Suprapubic skin (tissue), 3 donors: ENCODE data around the gene TEX261.

Experiments
- CTCF ChIP-seq, 2 donors: fragments of 200-600 bp in 1 of 2; fragments of 450-650 bp in 1 of 2; sonication (generic) in 1 of 2; IDR thresholded peaks; one replicate each; pipeline ENCODE4 v1.5.1; 2016 to 2019; ENCODE audit warnings: antibody characterized with exemption in 2 of 2, mild to moderate bottlenecking in 1 of 2, moderate library complexity in 1 of 2
- EP300 ChIP-seq: sonication (generic); formaldehyde crosslinking; IDR thresholded peaks from one replicate; pipeline ENCODE4 v1.6.1; 2017; ENCODE audit warnings: antibody characterized with exemption
- POLR2A ChIP-seq, 2 donors: fragments of 450-650 bp; IDR thresholded peaks; one replicate each; pipeline ENCODE4 v1.6.1; 2017; ENCODE audit warnings: antibody characterized with exemption in 2 of 2, mild to moderate bottlenecking in 2 of 2, moderate library complexity in 2 of 2

- TF ChIP-seq CTCF (IDR thresholded peaks at IDR 0.05) (peak; percentile 22 to 82), EP300 (no peak), POLR2A (IDR thresholded peaks at IDR 0.05) (peak in 1 of 2 donors; percentile 53)
Measured at GRCh38 chr2:70994699-70995425, at the start of gene TEX261.
